Thyroid gland (tissue), 4 donors: Measurements from ENCODE around the gene TMEM183A.

Experiments used
- CTCF ChIP-seq, 6 experiments: fragments of 200-600 bp in 3 of 6; fragments of 450-650 bp in 3 of 6; sonication (generic) in 3 of 6; IDR thresholded peaks; one replicate each; pipeline ENCODE4 v1.5.1; 2016 to 2019; ENCODE audit warnings: antibody characterized with exemption in 6 of 6, mild to moderate bottlenecking in 2 of 6, inconsistent platforms in 1 of 6, moderate library complexity in 1 of 6
- POLR2A ChIP-seq, 2 donors: fragments of 450-650 bp; IDR thresholded peaks; one replicate each; pipeline ENCODE4 v1.6.1; 2017; ENCODE audit warnings: antibody characterized with exemption in 2 of 2, mild to moderate bottlenecking in 2 of 2, moderate library complexity in 1 of 2

DNA sequence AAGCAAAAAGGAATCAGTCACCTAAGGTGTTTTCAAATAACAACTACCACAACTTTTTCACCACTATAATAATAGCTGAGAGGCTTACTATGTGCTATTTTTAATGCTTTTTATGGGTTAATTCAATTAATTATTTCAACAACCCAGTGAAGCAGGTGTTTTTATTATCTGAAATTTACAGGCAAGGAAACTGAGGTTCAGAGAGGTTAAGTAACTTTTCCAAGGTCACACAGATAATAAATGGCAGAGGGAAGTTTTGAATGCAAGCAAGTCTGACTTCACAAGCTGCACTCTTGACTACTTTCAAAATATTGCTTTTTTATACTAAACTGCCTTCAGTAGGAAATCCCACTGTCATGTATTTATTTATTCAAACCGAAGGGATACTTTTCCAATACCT is 4.2 kb upstream of the TMEM183A start:
- no peak for TF ChIP-seq CTCF (IDR thresholded peaks at IDR 0.05)
- TF ChIP-seq POLR2A (IDR thresholded peaks at IDR 0.05), result no peak
